GM21381 (cell line): ENCODE measurements around the gene DUXA.

Experiments used
- ATAC-seq: cut with Tn5 transposase; IDR thresholded peaks from one replicate; pipeline ENCODE4 v1.9.1; 2021; ENCODE audit warnings: mild to moderate bottlenecking, moderate library complexity; ENCODE audit not compliant: unreplicated experiment

Gene DUXA

DNA sequence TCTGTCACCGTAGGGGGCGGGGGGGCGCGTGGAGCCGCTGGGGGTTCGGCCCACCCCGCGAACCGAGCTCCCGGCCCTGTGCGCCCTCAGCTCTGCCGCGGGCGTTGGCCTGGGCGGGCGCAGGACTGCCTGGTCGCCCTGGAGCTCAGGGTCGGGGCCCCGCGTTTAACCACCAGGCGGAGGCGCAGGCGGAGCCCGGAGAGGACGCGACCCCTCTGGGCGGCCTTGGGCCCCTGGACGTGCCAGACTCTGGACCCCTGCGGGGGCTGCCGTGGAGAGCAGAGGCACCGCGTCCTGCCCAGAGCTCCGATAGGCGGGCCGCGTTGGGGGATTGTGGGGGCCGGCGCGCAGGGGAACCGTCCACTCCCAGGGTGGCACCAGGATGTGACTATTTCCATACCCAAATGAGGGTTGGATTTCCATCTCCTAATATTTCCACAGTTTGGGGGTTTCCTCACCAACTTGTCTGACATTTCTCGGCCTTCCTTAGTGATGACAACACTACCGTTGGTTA, 60.5 kb downstream of the DUXA start:
- ATAC-seq, result no peak

DNA sequence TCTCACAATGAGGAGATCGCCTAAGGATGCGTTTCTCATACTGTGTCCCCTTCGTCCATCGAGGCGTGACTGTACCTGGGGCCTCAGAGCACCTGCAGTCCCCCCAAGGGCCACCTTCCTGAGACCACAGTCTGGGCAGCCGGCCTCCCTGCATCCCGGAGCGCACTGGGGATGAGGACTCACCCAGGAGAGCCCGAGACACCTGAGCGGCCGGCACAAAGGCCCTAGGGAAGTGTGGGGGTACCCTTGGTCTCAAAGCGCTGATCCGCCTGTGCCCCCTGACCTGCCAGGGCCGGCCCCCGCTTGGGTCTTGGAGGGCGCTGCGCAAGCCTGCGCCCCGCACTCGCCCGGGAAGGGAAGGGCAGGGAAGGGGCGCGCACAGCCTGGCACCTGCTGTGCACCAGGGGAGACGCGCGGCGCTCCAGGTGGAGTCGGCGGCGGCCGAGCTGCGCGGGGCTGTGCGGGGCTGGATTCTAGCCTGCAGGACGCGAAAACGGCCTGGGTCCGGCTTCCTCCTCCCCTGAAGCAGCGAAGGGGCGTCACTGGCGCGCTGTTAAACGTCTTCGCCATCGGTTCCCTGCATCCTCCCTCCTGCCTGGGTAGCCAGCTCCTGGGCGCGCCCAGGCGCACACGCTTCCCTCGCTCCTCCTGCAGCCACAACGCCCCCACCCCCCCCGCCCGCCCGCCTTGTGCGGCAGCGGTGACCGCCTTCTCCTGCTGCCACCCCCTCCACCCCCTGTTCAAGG, 61.1 kb downstream of the DUXA start:
- no peak for ATAC-seq
